Measurements from ENCODE around the gene CLNK.
"Not testable (repeated sequence)": the region's sequence is repeated elsewhere in the genome, so short reads cannot be mapped to it uniquely, and the experiment has no call there.

CLNK gene

DNA sequence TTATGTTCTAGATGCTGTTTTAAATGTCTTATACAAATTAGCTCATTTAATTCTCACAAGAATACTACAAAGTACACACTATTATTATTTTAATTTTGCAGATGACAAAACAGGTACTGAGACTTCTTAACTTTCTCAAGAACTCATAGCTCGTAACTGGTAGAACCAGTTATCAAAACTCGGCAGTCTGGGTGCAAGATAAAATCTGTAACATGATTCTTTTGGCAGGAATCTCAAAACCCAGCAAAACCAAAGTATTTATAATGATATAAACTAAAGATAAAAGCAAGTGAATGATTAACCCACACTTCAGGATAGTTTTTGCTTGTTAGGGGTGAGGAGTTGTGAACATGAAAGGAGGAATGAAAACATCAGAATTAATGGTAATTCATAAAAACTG is 27.6 kb downstream of the CLNK start:
- no peak for DNase-seq

DNA sequence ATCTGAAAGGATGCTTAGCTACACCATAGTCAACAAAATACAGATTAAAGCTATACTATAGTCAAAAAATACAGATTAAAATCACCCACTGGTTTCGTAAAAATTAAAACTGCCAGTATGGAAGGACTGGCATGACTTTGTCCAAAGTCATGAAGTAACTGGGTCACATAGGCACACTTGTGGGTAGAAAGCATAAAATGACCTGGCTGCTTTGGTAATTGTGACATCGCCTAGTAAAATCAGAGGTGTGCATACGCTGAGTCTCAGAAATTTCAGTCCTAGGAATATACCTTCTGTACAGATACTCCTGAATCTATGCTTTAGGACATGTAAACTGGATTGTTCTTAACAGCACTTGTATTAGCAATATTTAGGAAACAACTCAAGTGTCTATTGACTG is 28.1 kb downstream of the CLNK start:
- DNase-seq = no peak

GRCh38 chr4:10655968-10656367 is 28.6 kb downstream of the CLNK start:
- DNase-seq = no peak

DNA sequence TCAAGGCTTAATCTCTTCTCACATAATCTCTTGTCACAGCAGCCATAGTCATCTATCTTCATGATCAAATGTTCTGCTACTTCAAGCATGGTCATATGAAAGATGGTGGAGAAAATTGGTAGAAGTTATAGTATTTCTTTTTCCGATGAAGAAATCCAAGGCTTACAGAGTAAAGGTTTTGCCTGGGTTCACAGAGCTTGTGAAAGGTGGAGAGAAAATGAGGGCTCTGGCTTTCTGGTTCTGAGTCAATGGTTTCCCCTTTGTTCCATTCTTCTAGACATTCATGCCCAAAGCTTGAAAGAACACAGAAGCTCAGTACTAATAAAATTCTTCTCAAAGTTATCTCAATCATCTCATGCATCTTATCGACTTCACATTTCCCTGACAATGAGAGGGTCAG is 36.1 kb downstream of the CLNK start:
- no peak for DNase-seq

DNA sequence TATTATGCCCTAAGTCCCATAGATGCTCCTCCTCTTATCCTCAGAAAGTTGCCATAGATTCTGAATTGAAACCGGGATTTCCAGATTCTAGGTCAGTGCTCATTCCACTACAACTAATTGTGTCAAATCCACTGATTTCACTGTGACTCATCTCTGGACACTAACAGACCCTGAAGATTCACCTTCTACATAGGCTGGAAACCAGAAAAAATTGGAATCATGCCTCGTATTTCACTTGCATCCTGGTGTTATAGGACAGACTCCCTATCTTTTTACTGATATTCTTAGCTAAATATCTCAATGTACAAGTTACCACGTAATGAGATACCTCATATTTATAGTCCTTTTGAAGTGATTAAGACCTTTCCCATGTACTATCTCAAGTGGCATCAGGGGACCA is 36.7 kb downstream of the CLNK start:
- no peak for DNase-seq

DNA sequence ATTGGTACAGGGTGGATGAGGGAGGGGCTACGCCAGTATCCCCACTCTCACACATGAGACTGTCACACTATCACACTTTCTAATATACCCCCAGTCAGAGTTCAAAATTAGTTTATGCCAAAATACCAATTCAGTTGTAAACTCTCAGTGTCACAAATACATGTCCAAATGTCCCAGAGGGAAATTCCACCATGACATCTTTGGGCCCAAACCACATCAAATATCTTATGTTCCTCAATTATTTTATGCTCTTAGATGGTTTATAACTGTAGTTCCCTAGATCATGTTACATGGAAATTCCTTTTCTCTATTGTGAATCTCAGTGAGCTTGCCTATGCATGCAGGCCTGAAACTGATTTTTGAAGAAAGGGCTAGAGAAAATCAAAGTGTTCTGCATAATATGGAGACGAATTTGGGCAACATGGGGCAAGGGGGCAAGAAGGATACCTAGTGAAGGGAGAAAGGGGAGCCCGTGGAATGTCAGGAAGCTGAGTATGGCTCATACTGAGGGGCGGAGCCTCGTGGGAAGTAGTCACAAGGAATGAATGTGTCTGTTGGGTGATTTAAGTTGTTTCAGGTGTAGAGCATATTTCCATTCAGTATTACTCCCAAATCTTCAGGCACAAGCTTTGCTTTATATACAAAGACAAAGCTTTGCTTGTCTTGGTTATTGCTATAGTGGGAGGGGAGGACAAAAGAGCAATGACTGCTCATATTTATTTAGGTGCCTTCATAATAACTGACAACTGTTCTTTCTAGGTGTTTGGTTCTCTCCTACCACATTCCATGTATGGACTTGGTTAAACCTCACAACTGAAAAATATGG is 40.8 kb downstream of the CLNK start:
- no peak for DNase-seq

DNA sequence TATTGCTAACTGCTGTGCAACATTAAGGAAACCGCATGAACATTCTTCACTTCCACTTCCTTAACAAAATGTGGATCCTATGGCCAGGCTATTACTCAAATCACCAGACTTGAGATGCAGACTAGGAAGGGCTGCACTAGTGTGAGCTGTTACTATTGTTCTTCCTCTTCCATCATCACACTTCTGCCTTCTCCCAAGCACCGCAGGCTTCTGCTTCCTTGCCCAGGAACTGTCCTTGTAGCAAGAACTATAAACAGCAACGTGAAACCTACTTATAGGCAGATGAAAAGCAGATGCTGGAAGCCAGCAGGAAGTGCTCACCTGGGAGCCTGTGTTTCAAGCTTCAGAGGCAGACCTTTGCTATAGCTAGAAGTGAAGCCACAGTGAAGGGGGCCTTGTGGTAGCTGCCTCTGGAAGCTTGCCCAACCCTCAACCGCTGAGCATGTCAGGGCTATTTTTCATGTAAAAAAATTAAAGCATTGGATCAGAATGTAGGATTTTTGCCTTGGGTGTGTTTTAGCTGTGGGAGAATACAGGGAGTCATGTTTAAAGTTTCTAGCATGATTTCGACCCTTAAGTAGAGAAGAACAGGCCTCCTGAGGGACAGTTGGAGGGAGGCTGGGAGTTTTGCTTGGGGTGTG is 43.9 kb downstream of the CLNK start:
- DNase-seq = no peak

- DNase-seq = no peak
Observed at GRCh38 chr4:10639664-10640063, 44.9 kb downstream of the CLNK start.

GRCh38 chr4:10639100-10639499 is 45.5 kb downstream of the CLNK start:
- DNase-seq = no peak

DNA sequence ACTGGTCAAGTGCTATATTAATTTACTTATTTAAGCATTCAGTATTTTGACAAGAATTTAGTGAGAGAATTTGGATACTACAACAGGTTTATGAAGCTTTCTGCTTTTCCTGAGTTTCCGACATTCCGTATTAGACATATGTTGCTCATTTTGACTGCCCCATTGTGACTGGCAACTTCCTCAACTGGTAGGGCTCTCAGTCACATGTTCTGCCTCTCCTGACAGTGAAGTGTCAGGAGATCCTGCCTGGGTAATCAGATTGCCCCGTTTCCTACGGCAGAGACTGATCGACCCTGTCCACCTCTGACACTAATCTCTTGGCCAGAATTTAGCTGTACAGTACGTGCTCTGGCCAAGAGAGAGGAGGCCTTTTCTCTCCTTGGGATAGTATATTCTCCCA is 49.5 kb downstream of the CLNK start:
- DNase-seq = no peak

DNA sequence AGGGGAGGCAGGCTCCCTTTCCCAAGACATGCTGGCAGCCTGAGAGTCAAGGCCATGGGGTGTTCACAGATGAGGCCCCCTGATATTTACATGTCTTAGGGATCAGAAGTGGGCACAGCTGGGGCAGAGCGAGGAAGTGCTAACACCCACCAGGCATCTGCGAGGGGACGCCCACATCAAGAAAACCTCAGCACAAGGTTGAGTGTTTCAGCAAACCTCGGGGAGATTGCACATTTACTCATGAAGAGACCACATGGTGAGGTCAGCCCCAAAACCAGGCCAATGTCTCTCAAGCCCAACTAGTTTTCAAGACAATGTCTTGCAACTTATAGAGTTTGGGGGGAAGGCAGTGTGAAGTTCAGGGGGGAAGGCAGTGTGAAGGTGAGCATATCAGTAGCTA is 55.2 kb downstream of the CLNK start:
- DNase-seq = no peak

GRCh38 chr4:10625131-10625530 is 59.4 kb downstream of the CLNK start:
- no peak for DNase-seq

GRCh38 chr4:10623862-10624261 is 60.7 kb downstream of the CLNK start:
- DNase-seq = no peak

GRCh38 chr4:10623241-10623640 is 61.3 kb downstream of the CLNK start:
- DNase-seq = no peak

GRCh38 chr4:10622728-10623127 is 61.8 kb downstream of the CLNK start:
- no peak for DNase-seq

DNA sequence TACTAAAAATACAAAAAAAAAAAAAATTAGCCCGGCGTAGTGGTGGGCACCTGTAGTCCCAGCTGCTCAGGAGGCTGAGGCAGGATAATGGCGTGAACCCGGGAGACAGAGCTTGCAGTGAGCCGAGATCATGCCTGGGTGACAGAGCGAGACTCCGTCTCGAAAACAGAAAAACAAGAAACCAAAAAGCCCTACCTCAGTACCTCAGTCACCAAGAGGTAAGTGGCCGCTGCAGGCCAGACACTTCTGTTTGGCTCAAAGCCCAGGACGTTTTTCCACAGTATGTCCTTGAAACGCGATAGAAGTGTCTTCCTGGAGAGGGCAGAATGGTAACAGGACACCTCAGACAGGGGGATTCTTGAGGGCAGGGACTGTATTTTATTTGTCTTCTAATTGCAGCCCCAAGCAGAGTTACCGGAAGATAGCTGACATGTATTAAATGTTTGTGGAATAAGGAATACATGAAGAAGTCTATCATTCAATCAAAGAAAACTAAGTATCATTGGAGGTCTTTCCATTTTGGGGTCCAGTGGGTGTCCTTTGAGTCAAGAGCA is 63.6 kb downstream of the CLNK start:
- DNase-seq = no peak

GRCh38 chr4:10619855-10620254 is 64.7 kb downstream of the CLNK start:
- no peak for DNase-seq

DNA sequence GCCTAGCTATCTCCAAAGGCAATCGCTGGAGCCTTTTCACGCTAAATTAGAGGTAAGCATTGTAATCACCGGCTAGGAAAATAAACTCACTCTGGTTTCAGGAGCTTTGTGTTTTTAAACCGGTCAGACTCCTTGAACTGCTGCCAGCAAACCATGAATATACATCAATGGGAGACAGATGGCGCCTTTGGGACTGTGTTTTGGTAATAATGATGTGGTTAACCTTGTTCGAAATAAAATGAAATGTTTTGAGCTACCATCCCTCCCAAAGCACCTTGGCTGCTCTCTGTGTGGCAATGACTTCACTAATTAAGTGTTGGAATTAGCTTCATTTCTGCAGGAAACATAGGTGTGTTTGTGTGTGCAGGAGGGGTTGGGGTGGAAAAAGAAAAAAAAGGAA is 65.3 kb downstream of the CLNK start:
- no peak for DNase-seq

GRCh38 chr4:10614926-10615325 is 69.6 kb downstream of the CLNK start:
- DNase-seq = not testable (repeated sequence)

DNA sequence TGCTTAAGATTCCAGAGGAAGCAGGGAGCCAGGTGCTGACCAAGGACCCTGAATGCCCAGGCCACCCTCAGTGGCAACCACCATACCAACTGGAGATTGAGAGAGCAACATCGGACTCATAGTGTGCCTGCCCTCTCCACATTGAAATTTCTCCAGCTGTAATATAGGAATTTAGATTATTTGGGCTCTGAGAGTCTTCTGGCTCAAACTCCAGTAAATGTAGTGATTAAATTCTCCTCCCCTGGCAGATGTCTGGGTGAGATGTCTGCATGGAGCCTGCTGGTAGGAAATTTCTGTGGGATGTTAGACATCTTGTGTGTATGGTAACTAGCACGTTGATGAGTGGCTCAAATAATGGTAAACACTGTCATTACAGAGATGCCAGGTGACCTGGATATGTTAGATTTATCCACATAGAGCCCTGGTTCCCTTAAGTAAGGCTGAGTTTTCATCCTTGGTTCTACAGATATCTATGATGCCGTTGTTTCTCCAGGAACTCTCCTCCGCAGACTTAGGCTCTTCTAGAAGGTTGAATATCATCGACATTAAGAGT is 70.6 kb downstream of the CLNK start:
- no peak for DNase-seq

GRCh38 chr4:10612476-10612875 is 72.1 kb downstream of the CLNK start:
- no peak for DNase-seq

DNA sequence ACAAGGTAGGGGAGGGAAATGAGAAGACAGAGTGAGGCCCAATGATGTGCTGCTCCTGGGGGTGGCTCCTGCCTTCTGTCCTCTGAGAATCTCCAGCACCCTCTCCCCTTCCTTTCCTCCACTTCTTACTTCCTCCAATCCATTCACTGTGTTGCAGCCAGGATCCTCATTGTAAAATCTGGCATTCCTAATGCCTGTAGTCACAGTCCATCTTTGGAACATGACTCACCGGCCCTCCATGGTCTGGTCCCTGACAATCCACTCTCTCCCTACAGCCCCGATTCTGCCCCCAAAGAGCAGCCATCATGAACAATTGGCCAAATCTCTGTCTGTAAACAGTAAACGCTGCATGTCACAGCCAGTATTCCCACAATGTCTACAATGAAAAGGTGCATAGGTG is 72.9 kb downstream of the CLNK start:
- DNase-seq = no peak

DNA sequence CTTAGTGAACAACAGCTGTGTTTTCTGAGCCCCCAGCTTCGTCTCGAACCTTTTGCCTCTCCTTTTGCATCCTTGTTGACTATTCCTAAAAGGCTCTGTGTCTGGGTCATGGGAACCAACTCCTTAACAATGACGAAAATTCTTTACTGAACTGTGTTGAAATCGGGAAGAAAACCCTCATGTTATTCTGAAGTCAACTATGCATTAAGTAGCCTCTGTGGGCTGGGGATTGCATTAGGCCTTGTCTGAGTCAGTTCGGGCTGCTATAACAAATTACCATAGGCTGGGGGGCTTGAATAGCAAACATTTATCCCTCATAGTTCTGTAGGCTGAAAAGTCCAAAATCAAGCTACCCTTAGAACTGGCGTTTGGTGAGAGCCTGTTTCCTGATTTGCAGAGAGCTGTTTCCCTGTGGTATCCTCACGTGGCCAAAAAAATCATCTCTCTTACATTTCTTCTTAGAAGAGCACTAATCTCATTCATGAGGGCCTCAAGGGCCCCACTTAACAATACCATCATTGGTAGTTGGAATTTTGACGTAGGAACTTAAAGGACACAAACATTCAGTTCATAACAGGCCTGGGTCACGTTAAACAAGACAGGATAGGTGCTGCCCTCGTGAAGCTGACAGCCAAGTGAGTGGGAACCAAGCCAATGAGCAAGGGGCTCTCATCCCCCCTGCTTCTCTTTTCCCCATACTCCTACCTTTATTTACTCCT is 75.9 kb downstream of the CLNK start:
- no peak for DNase-seq

All from GOT3 (cell line).